GM13977 (cell line): ENCODE results near the gene TIPARP.

Experiments
- DNase-seq: peaks from one replicate; pipeline ENCODE4 v3.0.0; 2012; ENCODE audit warnings: low spot score
- CTCF ChIP-seq: IDR thresholded peaks from 2 replicates; pipeline ENCODE4 v1.5.1; 2012; ENCODE audit warnings: mild to moderate bottlenecking, control low read depth; ENCODE audit not compliant: insufficient read depth; ENCODE audit errors: extremely low read depth, missing control alignments
- in situ Hi-C: fragments of 300-500 bp; cut with MboI; formaldehyde crosslinking; loops from one replicate; pipeline ENCODE4 v1.12.0; 2022; ENCODE audit warnings: low sequenced_read_pairs, low pct_unique_long_range_greater_than_20kb, mixed read lengths, inconsistent platforms; ENCODE audit not compliant: unreplicated experiment

TIPARP gene

GRCh38 chr3:156726456-156726855 is 52.1 kb downstream of the TIPARP start:
- in situ Hi-C loops = no loop called here
- TF ChIP-seq CTCF = no peak
- DNase-seq = no peak

DNA sequence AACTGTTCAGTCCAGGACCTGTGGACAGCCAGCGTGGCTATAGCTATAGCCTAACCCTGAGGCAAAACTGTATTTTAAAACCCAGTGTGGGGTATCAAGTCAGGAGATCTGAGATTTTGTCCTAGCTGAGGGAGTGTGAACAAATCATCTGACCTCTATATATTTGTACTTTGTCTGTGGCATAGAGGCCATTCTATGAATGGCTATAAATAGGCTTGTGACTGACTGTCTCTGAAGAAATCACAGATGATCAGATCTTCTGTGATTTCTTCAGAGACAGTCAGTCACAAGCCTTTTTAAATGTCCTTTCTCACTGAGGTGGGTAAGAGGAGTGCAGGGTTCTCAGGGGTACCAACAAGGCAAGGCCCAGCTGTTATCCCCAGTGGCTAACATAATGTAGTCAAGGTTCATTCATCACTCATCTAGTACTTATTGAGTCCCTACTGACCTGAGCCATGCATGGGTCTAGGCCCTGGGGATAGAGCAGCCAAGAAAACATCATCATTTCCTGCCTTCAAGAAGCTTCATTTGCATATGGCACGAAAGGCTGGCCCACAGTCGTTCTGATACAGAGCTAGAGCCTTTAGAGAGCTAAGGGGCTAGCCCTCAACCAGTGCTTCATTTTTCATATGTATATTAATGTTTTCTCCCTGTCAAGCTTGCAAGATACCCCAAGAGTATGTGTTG is 53.3 kb downstream of the TIPARP start:
- in situ Hi-C loops = no loop called here
- DNase-seq = no peak
- no peak for TF ChIP-seq CTCF

GRCh38 chr3:156728267-156728985 is 54.0 kb downstream of the TIPARP start:
- in situ Hi-C loops = no loop called here
- DNase-seq = no peak
- TF ChIP-seq CTCF = no peak

DNA sequence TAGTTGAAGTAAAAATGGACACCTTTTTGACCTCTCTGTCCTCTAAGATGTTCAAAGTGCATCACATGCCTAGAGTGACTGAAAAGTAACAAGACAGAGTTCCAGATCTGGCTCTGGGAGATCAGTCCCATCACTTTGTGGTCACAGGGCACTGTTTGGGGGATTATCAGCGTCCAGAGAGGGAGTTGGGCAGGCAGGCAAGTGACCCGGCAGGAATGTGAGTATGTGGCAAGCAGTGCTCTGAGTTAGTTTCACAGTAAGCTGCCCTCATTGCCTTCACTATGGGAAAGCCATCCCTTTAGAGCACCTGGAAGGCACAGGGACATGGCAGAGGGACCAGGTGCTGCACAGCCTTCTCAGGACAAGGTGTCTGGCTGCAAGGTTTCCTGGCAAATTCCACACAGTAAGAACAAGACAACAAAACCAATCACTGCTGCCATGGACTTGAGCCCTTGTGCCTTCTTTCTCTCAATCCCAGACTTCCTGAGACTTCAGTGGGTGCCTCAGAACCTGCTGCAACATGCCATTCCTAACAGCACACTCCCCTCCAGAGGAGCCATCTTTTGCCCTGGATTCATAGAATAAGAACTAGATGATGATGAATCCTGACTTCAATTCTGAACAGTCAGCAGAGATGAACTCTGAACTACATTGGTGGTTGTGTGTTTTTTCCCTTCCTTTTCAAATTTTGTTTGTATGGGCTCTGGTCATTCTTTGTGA is 55.2 kb downstream of the TIPARP start:
- TF ChIP-seq CTCF = no peak

GRCh38 chr3:156731813-156732212 is 57.4 kb downstream of the TIPARP start:
- no peak for TF ChIP-seq CTCF
- no peak for DNase-seq
- in situ Hi-C loops = no loop called here

More for the DNA sequence above, 55.2 kb downstream of the TIPARP start:
- in situ Hi-C loops = no loop called here
- no peak for DNase-seq

DNA sequence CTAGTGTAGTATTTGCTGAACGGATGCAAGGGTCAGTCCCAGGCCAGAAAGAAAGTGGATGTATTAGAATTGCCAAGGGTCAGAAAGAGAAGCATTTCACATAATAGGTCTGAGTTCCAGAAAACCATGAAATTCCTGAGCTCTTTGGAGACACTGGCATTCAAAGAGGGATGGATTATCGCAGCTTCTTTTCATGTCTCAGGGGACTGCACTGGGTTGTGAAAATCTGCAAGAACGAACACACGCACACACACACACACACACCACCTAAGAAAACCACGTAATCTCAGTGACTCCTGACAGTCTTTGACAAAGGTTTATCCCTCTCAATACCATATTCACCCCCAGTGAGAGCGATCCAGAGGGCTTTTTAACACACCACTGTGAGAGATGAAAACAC is 57.9 kb downstream of the TIPARP start:
- TF ChIP-seq CTCF = no peak
- no peak for DNase-seq
- in situ Hi-C loops = no loop called here
